OCI-LY3 (cell line): ENCODE measurements around the gene ANKRD33B.

Source experiments
- EZH2phosphoT487 ChIP-seq: fragments of 200-600 bp; shearing (Covaris generic); IDR thresholded peaks from 2 replicates; pipeline ENCODE4 v1.6.1; 2018; ENCODE audit warnings: antibody characterized with exemption, mixed run types, low read depth
- TF ChIP-seq, protein P1 (sequence below): fragments of 200-600, 300-600 bp; sonication (generic); IDR thresholded peaks from 2 replicates; pipeline ENCODE4 v1.5.1; 2014; ENCODE audit warnings: antibody characterized with exemption, low read length, low read depth

DNA sequence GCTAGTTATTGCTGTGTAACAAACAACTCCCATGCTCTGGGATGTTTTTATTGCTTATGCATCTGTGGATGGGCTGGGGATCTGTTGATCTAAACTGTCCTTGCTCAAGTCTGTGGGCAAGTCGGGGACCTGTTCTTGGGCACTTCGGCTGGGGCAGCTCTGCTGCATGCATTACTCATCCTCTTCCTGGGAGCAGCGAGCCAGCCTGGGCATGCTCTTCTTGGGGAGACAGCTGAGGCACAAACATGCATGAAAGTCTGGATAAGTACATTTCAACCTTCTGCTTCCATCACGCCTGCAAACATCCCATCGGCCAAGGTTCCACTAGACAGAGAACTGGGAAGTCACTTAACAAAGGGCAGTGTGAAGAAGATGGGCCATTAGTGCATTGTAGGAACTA is 66.3 kb downstream of the ANKRD33B start:
- TF ChIP-seq, protein P1, sequence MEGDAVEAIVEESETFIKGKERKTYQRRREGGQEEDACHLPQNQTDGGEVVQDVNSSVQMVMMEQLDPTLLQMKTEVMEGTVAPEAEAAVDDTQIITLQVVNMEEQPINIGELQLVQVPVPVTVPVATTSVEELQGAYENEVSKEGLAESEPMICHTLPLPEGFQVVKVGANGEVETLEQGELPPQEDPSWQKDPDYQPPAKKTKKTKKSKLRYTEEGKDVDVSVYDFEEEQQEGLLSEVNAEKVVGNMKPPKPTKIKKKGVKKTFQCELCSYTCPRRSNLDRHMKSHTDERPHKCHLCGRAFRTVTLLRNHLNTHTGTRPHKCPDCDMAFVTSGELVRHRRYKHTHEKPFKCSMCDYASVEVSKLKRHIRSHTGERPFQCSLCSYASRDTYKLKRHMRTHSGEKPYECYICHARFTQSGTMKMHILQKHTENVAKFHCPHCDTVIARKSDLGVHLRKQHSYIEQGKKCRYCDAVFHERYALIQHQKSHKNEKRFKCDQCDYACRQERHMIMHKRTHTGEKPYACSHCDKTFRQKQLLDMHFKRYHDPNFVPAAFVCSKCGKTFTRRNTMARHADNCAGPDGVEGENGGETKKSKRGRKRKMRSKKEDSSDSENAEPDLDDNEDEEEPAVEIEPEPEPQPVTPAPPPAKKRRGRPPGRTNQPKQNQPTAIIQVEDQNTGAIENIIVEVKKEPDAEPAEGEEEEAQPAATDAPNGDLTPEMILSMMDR: no peak
- no peak for TF ChIP-seq EZH2phosphoT487
